Measurements from ENCODE around the gene SLIT3. TPM values are rescaled to one million over a fixed set of nuclear protein-coding genes. Genes with fewer than 3 reads are reported as not detected.

SLIT3 gene
- total and polyA plus RNA-seq, 9 of the 15 experiments (the other 6 are each of a cell fraction or from before 2014, with no cell fraction given), result 0.01 to 0.04 TPM; not detected in 7

DNA sequence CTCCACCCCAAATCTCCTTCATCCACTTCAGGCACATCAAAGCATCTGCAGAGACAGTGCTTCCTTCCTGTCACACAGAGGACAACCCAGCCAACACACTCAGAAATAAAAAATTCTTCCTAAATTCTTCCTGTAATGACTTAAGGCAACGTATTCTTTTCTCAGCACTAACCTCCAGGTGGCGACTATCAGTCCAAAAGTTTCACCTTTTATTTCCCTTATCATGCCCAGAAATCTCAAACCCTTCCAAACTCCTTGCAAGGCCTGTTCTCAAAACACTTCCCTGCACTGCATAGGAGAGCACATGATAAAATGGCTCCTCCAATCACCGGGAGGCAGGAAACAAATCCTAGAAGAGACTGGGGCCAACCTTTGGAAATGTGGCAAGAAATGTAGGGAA is 35.1 kb downstream of the SLIT3 start:
- TF ChIP-seq OTX1 (CRISPR knock-in tag; IDR thresholded peaks at IDR 0.05), result no peak
- TF ChIP-seq GATAD2A (IDR thresholded peaks at IDR 0.05), result no peak
- TF ChIP-seq, protein P1, sequence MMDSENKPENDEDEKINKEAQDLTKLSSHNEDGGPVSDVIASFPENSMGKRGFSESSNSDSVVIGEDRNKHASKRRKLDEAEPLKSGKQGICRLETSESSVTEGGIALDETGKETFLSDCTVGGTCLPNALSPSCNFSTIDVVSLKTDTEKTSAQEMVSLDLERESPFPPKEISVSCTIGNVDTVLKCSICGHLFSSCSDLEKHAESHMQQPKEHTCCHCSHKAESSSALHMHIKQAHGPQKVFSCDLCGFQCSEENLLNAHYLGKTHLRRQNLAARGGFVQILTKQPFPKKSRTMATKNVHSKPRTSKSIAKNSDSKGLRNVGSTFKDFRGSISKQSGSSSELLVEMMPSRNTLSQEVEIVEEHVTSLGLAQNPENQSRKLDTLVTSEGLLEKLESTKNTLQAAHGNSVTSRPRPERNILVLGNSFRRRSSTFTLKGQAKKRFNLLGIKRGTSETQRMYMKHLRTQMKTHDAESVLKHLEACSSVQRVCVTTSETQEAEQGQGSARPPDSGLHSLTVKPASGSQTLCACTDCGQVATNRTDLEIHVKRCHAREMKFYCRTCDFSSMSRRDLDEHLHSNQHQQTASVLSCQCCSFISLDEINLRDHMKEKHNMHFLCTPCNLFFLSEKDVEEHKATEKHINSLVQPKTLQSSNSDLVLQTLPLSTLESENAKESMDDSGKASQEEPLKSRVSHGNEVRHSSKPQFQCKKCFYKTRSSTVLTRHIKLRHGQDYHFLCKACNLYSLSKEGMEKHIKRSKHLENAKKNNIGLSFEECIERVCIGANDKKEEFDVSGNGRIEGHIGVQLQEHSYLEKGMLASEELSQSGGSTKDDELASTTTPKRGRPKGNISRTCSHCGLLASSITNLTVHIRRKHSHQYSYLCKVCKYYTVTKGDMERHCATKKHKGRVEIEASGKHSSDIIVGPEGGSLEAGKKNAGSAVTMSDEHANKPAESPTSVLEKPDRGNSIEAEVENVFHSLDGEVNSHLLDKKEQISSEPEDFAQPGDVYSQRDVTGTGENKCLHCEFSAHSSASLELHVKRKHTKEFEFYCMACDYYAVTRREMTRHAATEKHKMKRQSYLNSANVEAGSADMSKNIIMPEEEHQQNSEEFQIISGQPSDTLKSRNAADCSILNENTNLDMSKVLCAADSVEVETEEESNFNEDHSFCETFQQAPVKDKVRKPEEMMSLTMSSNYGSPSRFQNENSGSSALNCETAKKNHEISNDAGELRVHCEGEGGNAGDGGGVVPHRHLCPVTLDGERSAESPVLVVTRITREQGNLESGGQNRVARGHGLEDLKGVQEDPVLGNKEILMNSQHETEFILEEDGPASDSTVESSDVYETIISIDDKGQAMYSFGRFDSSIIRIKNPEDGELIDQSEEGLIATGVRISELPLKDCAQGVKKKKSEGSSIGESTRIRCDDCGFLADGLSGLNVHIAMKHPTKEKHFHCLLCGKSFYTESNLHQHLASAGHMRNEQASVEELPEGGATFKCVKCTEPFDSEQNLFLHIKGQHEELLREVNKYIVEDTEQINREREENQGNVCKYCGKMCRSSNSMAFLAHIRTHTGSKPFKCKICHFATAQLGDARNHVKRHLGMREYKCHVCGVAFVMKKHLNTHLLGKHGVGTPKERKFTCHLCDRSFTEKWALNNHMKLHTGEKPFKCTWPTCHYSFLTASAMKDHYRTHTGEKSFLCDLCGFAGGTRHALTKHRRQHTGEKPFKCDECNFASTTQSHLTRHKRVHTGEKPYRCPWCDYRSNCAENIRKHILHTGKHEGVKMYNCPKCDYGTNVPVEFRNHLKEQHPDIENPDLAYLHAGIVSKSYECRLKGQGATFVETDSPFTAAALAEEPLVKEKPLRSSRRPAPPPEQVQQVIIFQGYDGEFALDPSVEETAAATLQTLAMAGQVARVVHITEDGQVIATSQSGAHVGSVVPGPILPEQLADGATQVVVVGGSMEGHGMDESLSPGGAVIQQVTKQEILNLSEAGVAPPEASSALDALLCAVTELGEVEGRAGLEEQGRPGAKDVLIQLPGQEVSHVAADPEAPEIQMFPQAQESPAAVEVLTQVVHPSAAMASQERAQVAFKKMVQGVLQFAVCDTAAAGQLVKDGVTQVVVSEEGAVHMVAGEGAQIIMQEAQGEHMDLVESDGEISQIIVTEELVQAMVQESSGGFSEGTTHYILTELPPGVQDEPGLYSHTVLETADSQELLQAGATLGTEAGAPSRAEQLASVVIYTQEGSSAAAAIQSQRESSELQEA (IDR thresholded peaks at IDR 0.05; ENCODE audit: low read depth), result no peak
- TF ChIP-seq, protein P2, sequence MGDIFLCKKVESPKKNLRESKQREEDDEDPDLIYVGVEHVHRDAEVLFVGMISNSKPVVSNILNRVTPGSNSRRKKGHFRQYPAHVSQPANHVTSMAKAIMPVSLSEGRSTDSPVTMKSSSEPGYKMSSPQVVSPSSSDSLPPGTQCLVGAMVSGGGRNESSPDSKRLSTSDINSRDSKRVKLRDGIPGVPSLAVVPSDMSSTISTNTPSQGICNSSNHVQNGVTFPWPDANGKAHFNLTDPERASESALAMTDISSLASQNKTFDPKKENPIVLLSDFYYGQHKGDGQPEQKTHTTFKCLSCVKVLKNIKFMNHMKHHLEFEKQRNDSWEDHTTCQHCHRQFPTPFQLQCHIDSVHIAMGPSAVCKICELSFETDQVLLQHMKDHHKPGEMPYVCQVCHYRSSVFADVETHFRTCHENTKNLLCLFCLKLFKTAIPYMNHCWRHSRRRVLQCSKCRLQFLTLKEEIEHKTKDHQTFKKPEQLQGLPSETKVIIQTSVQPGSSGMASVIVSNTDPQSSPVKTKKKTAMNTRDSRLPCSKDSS (IDR thresholded peaks at IDR 0.05; ENCODE audit: low read depth, partially characterized antibody), result no peak
- TF ChIP-seq RAD21 (CRISPR knock-in tag; conservative IDR thresholded peaks at IDR 0.05 in 1 of 2, IDR thresholded peaks at IDR 0.05 in 1 of 2), result 0 out of 4 replicates have a peak, but pooled peaks of 1 of the 2 experiments have one; percentile 6
- TF ChIP-seq, protein P3, sequence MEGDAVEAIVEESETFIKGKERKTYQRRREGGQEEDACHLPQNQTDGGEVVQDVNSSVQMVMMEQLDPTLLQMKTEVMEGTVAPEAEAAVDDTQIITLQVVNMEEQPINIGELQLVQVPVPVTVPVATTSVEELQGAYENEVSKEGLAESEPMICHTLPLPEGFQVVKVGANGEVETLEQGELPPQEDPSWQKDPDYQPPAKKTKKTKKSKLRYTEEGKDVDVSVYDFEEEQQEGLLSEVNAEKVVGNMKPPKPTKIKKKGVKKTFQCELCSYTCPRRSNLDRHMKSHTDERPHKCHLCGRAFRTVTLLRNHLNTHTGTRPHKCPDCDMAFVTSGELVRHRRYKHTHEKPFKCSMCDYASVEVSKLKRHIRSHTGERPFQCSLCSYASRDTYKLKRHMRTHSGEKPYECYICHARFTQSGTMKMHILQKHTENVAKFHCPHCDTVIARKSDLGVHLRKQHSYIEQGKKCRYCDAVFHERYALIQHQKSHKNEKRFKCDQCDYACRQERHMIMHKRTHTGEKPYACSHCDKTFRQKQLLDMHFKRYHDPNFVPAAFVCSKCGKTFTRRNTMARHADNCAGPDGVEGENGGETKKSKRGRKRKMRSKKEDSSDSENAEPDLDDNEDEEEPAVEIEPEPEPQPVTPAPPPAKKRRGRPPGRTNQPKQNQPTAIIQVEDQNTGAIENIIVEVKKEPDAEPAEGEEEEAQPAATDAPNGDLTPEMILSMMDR (IDR thresholded peaks at IDR 0.05 in 2 of 3, conservative IDR thresholded peaks at IDR 0.05 in 1 of 3; ENCODE audit: insufficient read depth in 2 of 3, low read depth in 1 of 3, low read length in 3 of 3), result peak in 2 of 3 experiments; percentile 25 to 45; a peak in 3 of 6 replicates
- TF ChIP-seq, protein P4, sequence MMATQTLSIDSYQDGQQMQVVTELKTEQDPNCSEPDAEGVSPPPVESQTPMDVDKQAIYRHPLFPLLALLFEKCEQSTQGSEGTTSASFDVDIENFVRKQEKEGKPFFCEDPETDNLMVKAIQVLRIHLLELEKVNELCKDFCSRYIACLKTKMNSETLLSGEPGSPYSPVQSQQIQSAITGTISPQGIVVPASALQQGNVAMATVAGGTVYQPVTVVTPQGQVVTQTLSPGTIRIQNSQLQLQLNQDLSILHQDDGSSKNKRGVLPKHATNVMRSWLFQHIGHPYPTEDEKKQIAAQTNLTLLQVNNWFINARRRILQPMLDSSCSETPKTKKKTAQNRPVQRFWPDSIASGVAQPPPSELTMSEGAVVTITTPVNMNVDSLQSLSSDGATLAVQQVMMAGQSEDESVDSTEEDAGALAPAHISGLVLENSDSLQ (IDR thresholded peaks at IDR 0.05), result no peak
- no TSS peak for BruUV-seq (replicated peaks)
- DNase-seq (ENCODE audit: extremely low read depth in 1 of 4, low spot score in 3 of 4) (peak; percentile 9 to 38 (median 25)), FAIRE-seq (no peak), ATAC-seq (no peak)
- H3K27me3 ChIP-seq (ENCODE audit: control insufficient read depth in 2 of 2, insufficient read depth in 2 of 2, low read length in 2 of 2), result no peaks in the 10 kb centered on the region
- in situ Hi-C loops (cut with MboI) (no loop called here), intact Hi-C loops (cut with micrococcal nuclease) (loop anchor here (5.0 kb wide), 1 partner anchor 316 kb away; the partner anchor contains the start of gene SPDL1)
- no peak overlapping the region for H3K4me3 ChIP-seq
- H3K9ac ChIP-seq (ENCODE audit: insufficient read depth in 1 of 2, low read depth in 2 of 2, low read length in 2 of 2), result no peak overlapping the region
- H3K4me2 ChIP-seq (ENCODE audit: insufficient read depth, low read length), result no peak overlapping the region
- no peaks in the 10 kb centered on the region for H3K4me1 ChIP-seq (replicated peaks in 1 of 2; ENCODE audit: control insufficient read depth in 2 of 2, insufficient read depth in 2 of 2, low read length in 2 of 2)
- no peaks in the 10 kb centered on the region for H3K36me3 ChIP-seq (ENCODE audit: control insufficient read depth, insufficient read depth, low read length)
- H4K20me1 ChIP-seq (replicated peaks; ENCODE audit: control insufficient read depth, insufficient read depth, low read length), result no peaks in the 10 kb centered on the region
- H3K9me3 ChIP-seq (replicated peaks; ENCODE audit: control insufficient read depth, insufficient read depth, low read depth, low read length), result no peaks in the 10 kb centered on the region
- no peaks in the 10 kb centered on the region for H3K9me1 ChIP-seq (ENCODE audit: control insufficient read depth, insufficient read depth, low read length)
- POLR2A ChIA-PET, result no interaction called here
- no peaks in the 10 kb centered on the region for H3K79me2 ChIP-seq (ENCODE audit: control insufficient read depth, insufficient read depth, low read length)
- CTCF ChIA-PET (ENCODE audit: low intra/inter-chr PET ratio), result no interaction called here
- no peak overlapping the region for H3K27ac ChIP-seq (ENCODE audit: extremely low read depth, low read depth, low read length)
- 7% methylated on average over 3 of the region's 3 CpGs for WGBS (ENCODE audit: insufficient coverage, low coverage, missing lambda C conversion rate)
- no peak overlapping the region for H2AFZ ChIP-seq (ENCODE audit: low read depth, low read length)
